Measurements from ENCODE around the gene COL5A3. TPM values are rescaled to one million over a fixed set of nuclear protein-coding genes. Genes with fewer than 3 reads are reported as not detected.

COL5A3 gene
- total and polyA plus RNA-seq, 2 of the 13 experiments (the other 11 are each of a cell fraction or from before 2014, with no cell fraction given) = 0.02 TPM; not detected in 1

DNA sequence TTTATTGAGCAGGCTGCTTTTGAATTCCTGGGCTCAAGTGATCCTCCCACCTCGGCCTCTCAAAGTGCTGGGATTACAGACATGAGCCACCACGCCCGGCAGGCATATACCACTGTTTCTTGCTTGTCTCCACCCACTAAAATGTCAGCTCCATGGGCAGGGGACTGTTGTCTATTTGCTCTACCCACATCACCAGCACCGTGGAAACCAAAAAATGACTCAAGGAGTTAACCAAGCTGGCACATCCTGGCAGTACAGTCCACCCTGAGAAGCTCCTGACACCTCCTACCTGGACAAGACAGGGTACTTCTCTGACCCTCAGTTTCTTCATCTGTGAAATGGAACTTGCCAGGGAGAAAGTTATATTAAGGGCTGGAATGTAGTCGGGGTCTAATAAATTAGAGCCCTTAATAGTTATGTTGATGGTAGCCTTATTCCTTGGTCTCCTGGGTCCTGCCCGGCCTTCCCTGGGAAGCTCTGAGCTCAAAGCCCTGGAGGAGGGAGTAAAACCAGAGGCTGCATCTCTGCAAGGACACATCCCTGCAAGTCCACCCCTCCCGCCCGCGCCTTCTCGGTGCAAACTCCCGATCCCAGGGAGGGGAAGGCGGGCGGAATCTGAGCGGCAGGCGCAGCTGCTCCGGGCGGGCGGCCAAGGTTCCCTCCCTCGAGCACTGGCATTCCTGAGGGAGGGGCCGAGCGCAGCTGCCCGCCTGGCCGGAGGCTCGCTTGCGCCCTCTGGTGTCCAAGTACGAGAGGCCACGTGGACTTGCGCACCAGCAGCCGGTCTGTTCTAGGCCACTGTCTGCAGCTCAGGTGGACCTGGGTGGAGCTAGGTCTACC, 17.1 kb upstream of the COL5A3 start (continued):
- TF ChIP-seq CTCF (CRISPR knock-in tag; IDR thresholded peaks at IDR 0.05) (peak; percentile 100), ZNF672 (CRISPR knock-in tag; IDR thresholded peaks at IDR 0.05) (no peak), RAD21 (CRISPR knock-in tag; IDR thresholded peaks at IDR 0.05) (peak; percentile 98), PHF21A (CRISPR knock-in tag; IDR thresholded peaks at IDR 0.05) (peak; percentile 67; the same call in 1 of the 2 replicates), FOXA3 (CRISPR knock-in tag; IDR thresholded peaks at IDR 0.05) (peak; percentile 70), HDAC2 (CRISPR knock-in tag; IDR thresholded peaks at IDR 0.05) (peak; percentile 83), BORCS8-MEF2B (CRISPR knock-in tag; IDR thresholded peaks at IDR 0.05) (peak; percentile 39; the same call in 1 of the 2 replicates), ATF7-NPFF (CRISPR knock-in tag; IDR thresholded peaks at IDR 0.05; ENCODE audit: low read depth) (peak; percentile 83; the same call in 1 of the 2 replicates), ZNF703 (CRISPR knock-in tag; IDR thresholded peaks at IDR 0.05; ENCODE audit: borderline replicate concordance) (no peak), ZNF605 (CRISPR knock-in tag; IDR thresholded peaks at IDR 0.05) (peak; percentile 82), ZSCAN21 (CRISPR knock-in tag; IDR thresholded peaks at IDR 0.05; ENCODE audit: borderline replicate concordance) (peak; percentile 76; the same call in 1 of the 2 replicates), PATZ1 (CRISPR knock-in tag; IDR thresholded peaks at IDR 0.05) (peak; percentile 95), ZNF333 (CRISPR knock-in tag; IDR thresholded peaks at IDR 0.05; ENCODE audit: borderline replicate concordance) (no peak), ZNF556 (CRISPR knock-in tag; IDR thresholded peaks at IDR 0.05; ENCODE audit: borderline replicate concordance) (peak; percentile 88), KLF6 (CRISPR knock-in tag; IDR thresholded peaks at IDR 0.05) (peak; percentile 64; the same call in 1 of the 2 replicates), TBL1XR1 (IDR thresholded peaks at IDR 0.05; ENCODE audit: borderline replicate concordance, low read length, partially characterized antibody) (peak; percentile 51), HOXA3 (CRISPR knock-in tag; IDR thresholded peaks at IDR 0.05) (peak; percentile 80)
- TF ChIP-seq, protein P1, sequence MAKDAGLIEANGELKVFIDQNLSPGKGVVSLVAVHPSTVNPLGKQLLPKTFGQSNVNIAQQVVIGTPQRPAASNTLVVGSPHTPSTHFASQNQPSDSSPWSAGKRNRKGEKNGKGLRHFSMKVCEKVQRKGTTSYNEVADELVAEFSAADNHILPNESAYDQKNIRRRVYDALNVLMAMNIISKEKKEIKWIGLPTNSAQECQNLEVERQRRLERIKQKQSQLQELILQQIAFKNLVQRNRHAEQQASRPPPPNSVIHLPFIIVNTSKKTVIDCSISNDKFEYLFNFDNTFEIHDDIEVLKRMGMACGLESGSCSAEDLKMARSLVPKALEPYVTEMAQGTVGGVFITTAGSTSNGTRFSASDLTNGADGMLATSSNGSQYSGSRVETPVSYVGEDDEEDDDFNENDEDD (CRISPR knock-in tag; IDR thresholded peaks at IDR 0.05; ENCODE audit: borderline replicate concordance) = peak; percentile 82
- TF ChIP-seq, protein P2, sequence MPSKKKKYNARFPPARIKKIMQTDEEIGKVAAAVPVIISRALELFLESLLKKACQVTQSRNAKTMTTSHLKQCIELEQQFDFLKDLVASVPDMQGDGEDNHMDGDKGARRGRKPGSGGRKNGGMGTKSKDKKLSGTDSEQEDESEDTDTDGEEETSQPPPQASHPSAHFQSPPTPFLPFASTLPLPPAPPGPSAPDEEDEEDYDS (CRISPR knock-in tag; IDR thresholded peaks at IDR 0.05) = peak; percentile 43; the same call in 1 of the 2 replicates
- TF ChIP-seq, protein P3, sequence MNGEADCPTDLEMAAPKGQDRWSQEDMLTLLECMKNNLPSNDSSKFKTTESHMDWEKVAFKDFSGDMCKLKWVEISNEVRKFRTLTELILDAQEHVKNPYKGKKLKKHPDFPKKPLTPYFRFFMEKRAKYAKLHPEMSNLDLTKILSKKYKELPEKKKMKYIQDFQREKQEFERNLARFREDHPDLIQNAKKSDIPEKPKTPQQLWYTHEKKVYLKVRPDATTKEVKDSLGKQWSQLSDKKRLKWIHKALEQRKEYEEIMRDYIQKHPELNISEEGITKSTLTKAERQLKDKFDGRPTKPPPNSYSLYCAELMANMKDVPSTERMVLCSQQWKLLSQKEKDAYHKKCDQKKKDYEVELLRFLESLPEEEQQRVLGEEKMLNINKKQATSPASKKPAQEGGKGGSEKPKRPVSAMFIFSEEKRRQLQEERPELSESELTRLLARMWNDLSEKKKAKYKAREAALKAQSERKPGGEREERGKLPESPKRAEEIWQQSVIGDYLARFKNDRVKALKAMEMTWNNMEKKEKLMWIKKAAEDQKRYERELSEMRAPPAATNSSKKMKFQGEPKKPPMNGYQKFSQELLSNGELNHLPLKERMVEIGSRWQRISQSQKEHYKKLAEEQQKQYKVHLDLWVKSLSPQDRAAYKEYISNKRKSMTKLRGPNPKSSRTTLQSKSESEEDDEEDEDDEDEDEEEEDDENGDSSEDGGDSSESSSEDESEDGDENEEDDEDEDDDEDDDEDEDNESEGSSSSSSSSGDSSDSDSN (CRISPR knock-in tag; IDR thresholded peaks at IDR 0.05) = peak; percentile 69
